Stimulated activated CD8-positive, alpha-beta memory T cell treated with anti-CD3 and anti-CD28 coated beads, Interleukin-12 subunit alpha, Interleukin-12 subunit beta, amount 100 ng/mL, for 4 hours (primary cell): ENCODE results near the gene KIF16B.
"Not testable (repeated sequence)": the region's sequence is repeated elsewhere in the genome, so short reads cannot be mapped to it uniquely, and the experiment has no call there.

Source experiments
- DNase-seq: peaks from one replicate; pipeline ENCODE4 v3.0.0-alpha.2; 2020; ENCODE audit warnings: low read depth

KIF16B gene, protein sequence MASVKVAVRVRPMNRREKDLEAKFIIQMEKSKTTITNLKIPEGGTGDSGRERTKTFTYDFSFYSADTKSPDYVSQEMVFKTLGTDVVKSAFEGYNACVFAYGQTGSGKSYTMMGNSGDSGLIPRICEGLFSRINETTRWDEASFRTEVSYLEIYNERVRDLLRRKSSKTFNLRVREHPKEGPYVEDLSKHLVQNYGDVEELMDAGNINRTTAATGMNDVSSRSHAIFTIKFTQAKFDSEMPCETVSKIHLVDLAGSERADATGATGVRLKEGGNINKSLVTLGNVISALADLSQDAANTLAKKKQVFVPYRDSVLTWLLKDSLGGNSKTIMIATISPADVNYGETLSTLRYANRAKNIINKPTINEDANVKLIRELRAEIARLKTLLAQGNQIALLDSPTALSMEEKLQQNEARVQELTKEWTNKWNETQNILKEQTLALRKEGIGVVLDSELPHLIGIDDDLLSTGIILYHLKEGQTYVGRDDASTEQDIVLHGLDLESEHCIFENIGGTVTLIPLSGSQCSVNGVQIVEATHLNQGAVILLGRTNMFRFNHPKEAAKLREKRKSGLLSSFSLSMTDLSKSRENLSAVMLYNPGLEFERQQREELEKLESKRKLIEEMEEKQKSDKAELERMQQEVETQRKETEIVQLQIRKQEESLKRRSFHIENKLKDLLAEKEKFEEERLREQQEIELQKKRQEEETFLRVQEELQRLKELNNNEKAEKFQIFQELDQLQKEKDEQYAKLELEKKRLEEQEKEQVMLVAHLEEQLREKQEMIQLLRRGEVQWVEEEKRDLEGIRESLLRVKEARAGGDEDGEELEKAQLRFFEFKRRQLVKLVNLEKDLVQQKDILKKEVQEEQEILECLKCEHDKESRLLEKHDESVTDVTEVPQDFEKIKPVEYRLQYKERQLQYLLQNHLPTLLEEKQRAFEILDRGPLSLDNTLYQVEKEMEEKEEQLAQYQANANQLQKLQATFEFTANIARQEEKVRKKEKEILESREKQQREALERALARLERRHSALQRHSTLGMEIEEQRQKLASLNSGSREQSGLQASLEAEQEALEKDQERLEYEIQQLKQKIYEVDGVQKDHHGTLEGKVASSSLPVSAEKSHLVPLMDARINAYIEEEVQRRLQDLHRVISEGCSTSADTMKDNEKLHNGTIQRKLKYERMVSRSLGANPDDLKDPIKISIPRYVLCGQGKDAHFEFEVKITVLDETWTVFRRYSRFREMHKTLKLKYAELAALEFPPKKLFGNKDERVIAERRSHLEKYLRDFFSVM (N-terminal part only)

DNA sequence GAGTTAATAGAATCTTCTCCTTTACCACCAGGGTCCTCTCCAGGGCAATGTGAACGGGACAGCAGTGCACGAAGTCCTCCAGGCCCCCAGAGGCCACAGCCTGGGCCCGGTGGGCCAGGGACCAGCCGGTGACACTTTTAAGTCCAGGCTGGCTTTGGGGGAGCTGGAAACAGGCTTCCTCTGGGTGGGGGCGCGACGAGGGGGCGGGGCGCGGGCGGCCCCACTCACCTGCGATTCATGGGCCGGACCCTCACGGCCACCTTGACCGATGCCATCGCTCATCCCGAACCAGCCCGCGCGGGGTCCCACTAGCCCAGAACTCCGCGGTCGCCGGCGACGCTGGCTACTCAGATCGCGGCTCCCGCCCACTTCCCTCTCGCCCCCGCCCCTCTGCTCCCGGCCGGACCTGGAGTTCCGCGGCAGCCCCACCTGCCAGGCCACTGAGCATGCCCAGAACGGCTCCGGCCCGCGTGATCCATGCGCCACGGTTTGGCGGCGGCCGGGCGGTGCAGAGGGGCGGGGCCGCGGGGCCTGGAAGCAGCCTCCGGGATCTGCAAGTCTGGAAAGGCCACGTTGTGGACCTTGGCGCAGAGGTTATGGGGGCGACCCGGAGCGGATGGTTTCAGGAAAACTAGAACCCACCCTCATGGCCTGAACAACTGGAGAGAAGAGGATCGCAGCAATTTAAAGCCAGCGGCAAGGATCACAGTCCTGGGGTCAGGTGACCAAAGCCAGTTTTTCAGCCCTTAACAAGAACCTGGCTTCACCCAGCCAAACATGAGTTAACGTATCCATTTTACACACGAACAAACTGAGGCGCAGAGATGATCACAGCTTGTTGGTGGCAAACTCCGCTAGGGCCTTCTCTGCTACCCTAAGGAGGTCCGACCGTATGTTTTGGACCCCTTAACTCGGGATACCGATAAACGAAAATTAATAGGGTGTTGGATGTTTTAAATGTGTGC is at the start of gene KIF16B:
Gene KIF16B (minus strand): TSS at position 448 of the 965 bp plus-strand sequence. CDS start 173 bp downstream, at position 275.
- DNase-seq = peak; percentile 71

DNA sequence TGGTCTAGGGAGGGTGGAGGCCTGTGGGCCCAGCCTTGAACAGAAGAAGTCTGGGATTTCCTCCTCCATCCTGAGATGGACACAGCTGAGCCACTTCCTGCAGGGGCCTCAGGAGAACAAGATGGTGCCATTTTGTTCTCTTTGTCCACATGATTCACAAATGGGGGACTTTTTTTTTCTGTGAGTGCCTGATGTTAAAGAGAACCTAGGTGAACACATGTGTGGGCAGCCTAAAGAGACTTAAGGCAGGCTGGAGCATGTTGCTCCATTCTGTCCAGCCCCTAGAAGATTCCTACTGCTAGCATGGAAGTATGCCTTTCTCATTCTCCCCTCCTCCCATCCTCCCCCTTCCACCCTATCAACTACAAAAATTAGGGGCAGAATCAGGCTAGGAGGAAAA is 49.3 kb upstream of the KIF16B start:
- no peak for DNase-seq

DNA sequence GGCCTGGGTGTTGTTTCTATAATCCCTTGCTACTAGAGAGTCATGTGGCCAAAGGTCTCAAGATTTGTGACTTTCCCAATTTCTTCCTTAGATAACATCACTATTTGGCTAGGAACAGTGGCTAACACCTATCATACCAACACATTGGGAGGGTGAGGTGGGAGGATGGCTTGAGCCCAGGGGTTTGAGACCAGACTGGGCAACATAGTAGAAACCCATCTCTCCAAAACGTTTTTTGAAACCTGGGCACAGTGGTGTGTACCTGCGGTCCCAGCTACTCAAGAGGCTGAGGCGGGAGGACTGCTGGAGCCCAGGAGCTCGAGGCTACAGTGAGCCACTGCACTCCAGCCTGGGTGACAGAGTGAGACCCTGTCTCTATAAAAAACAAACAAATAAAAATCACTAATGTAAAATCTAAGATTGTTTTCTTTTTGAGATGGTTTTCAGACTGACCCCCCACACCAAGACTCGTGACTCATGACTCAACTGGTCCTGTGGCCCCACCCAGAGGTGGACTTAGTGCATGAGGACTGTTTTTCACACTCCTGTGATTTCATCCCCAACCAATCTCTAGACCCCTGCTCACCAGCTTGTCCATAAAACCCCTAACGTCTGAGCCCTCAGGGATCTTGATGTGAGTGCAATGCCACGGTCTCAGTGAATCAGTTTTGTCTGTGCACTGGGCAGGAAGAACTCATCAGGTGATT is 48.3 kb upstream of the KIF16B start:
- no peak for DNase-seq

DNA sequence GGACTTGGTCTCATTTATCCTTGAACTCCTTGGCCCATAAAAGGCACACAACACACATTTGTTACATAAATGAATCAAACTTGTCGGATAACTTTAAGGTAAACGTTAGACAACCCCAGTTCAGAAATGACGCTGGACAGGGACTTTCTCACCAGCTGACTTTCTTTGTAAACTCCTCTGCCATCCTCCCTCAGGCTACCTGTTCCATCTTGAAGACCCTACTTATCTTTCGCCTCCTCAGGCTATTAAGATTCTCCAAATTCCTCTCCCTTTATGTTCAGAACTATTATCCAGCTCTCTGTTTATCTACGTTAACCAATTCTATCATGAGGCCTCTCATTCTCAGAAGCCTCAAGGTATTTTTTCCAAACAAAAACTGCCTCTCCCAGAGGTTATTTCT is 47.7 kb upstream of the KIF16B start:
- DNase-seq = no peak

DNA sequence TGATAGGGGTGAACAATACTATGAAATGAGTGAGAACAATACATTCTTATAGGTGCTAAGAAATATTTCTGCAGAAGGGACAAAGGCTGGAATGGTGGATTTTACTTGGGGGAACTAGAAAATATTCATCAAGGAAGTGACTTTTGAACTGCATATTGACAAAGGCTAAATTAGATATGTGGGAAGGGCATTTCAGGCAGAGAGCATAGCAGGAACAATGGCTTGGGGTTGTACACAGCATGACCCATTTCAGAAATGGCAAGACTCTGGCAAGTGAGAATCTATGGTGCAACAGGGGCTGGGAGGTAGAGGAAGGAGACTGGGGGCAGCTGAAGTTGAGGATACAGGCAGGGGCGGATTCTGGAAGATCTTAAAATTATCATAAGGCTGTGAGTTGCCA is 46.7 kb upstream of the KIF16B start:
- DNase-seq = no peak

DNA sequence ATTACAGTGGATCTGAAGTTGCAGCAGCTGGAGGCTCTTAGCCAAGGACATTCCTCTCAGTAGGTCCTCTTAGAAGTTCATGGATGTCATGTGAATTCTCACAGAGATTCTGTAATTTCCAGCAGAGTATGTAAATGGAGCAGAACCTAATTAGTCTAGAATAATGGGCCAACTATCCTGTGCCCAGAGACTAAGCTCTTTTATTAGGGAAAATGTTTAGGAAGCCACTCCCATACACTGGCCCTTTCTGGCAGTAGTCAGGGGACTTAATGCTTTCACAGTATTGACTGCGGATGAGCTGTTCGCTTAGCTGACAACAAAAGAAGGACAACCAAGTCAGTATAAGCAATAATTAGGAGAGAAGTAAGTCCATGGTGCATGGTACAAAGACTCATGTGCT is 43.8 kb upstream of the KIF16B start:
- no peak for DNase-seq

DNA sequence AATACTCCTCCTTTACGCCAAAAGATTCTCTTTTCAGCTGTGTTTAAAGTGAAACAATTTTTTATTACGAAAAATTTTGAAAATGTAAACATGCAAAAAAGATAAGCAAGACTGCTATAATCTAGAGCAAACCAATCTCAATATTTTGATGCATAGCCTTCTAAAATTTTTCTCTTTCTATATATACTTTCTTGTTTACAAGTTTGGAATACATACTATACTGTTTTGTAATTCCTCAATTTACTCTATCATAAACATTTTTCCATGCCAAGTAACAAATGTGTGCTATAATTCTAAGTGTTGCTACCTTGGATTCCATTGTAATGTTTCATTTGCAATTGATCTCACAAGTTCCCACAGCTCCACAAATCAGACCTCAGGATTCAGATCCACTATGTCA is 43.1 kb upstream of the KIF16B start:
- no peak for DNase-seq

DNA sequence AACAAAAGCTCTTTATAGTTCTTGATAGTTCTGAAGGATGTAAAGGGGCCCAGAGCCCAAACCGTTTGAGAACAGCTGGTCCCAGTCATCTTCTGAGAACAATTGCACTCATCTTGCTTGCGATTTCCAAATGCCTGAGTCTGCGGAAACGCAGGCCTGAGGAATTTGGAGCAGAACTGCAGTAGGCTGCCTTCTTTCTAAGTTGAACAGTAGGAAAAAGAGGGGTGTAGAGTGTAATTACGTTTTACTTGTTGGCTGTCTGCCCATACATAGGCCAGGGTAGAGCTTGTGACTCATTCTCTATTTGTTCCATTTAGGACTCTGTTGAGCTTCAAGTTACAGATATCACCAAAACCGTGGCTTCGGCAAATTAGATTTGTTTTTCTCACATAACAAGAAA is 42.0 kb upstream of the KIF16B start:
- DNase-seq = no peak

DNA sequence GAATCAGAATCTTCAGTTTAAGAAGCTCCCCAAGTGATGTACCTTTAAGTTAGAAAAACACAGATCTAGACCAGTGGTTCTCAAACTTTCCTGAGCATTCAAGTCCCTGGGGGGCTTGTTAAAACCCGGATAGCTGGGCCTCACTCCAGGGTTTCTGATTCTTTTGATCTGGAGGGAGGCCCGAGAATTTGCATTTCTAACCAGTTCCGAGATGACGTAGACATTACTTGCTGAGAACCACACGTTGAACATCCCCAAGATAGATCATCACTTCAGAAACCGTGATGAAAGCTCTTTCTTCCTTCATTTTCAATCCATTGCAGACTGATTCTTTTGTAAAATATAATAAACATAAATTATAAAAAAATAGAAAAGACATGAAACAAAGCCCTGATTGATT is 40.7 kb upstream of the KIF16B start:
- DNase-seq = no peak

DNA sequence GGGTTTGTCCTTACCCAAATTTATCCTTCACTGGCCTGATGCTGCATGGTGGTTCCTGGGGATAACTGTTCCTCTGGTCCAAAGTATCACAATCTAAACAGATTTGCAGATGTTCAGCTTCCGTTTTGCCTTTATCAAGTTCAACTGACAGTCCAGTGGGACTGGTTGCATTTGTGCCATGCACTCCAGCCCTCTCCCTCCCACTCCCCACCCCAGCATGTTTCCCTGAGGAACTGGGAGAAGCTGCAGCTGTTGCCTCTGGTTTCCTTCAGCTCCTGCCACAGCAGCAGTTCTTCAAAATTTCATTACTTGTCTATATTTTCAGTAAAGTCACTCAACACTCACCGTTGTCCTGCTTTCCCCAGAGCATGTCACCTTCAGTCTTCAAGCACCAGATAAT is 39.5 kb upstream of the KIF16B start:
- no peak for DNase-seq

DNA sequence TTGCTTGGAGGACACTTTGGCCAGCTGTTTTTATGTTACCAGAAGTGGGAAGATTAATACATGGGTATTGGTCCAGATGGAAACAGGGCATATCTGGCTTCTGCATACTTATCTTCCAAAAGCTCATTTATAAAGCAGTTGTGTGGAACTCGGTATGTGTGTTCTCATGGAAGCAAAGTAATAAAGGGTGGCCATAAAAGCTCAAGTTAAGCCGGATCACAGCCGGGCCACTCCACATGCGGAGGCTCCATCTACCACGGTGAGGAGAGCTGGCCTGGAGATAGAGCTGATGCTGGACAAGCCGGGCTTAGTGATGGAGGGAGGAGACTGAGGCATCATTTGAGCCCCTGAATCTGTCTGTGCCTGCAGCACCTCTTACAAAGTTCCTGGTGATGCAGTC is 38.6 kb upstream of the KIF16B start:
- no peak for DNase-seq

DNA sequence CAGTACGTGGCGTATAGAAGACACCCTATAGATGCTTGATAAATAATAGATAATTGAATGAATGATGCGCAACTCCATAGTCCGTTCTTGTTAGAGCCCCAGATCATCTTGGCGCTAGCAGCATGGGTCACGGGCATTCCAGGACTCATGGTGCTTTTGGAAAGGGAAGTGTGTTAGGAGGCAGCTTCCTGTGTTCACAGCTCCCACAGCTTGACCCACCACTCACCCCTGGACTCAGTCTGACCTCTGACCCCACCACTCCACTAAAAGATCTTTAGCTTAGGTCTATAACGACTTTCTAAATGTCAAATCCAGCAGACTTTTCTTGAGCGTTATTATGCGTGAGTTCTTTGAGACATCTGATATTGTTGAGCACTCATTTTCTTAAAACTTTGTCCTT is 35.8 kb upstream of the KIF16B start:
- no peak for DNase-seq

DNA sequence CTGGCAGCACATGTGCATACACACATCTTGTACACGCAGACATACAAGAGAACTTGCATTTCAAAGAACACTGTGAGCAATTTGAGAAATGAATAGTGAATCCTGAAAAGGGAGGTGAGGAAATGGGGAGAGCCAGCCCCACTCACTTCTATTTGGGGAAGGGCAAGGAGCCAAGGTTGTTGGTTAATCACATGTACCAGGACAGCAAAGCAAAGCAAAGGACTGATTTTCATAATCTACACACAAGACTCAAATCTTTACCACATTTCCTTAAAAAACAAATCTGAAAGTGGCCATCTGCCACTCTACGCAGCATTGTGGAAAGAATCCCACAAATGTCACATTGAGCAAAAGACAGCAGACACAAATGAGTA is 35.0 kb upstream of the KIF16B start:
- DNase-seq = no peak

DNA sequence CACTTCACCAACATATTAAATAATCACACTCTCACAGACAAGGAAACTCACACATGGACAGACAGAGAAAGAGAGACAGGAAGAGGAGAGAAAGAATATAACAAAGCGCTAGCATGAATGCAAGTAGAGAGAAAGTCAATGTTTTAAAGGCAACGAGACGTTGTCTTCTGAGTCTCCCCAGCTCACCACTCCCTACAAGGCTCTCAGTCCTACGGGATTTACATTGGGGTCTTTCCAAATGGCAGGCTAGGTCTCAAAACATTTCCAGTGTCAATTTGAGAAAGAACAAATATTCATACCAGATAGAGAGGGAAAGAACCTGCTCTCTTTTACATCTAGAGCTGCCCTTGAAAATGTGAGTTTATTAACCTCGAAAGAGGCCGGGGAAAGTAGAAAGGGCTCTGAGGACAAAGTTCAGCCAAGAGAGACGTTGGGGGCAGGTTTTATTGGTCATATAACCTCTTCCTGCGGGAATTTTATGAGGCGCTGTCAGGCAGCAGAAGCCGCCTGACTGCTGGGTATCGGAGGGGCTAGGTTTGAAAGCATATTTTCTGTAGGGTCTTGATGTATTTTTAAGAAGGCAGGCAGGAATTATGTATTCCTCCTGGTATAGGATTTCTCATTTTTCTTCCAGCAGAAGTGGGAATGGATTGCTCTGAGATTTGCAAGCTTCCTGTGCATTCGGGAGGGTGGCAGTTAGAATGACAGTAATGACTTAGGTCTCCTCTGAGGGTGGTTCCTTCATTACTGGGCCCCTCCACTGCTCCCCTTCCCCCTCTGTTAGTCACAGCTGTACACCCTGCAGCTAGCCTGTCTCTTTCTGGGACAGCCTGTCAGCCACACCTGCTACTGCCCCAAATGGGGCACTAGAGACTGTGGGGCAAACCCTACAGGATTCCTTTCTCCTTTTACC is 34.4 kb upstream of the KIF16B start:
- DNase-seq = no peak

DNA sequence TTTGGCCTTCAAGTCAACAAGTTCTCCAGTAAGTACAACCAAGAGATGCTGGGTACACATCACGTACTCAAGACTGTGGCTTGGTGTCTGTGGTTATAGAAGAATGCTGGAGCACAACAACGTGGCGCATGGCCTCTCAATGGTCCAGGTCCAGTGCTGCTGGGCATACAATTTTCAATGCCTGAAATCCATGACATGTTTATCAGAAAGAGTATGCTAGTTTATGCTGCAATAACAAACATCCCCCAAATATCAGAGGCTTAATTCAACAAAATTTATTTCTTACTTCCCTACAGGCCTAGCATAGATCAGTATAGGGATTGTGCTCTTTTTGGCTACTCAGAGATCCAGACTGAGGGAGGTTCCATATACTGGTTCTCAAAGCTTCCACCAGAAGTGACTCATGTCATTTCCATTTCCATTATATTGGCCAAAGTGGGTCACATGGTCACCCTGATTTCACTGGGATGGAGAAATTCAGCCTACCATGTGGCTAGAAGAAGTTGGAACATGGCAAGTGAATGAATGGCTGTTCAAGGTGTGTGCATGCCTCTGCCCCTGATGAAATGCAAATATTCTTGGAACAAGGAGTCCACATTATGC is 33.3 kb upstream of the KIF16B start:
- DNase-seq = no peak

DNA sequence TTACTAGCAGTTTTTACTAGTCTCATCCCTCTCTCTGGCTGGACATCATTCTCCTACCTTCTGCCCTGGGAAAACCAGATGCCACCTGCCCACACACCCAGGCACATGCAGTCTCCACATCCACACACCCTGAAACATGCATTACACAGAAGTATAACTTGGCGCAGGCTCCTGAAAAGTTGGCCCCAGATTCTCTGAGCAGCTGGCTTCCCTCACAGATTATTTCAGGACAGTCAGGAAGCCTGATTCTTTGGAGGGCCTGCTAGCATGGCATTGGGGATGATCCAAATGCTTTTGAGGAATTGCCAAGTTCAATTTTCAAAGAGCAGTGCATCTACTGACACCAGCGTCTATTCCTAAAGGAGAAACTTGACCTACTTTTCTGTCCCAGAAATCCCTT is 27.8 kb upstream of the KIF16B start:
- no peak for DNase-seq

DNA sequence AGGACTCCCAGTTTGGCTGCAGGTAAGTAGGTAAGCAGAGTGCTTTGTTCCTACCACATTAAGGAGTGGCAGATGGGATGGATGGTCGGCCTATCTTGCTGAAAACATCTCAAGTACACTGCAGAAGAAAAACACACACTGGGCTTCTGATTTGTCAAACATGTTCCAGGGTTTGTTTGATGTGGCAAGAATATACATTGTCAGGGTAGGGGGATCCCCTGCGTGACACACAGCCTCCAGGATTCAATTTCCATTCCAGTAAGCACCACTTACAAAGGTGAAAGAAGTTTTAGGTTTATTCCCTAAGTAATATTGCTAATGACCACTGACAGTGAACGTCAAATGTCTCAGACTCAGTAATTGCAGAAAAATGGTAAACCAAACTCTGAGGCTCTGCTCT is 26.0 kb upstream of the KIF16B start:
- no peak for DNase-seq

DNA sequence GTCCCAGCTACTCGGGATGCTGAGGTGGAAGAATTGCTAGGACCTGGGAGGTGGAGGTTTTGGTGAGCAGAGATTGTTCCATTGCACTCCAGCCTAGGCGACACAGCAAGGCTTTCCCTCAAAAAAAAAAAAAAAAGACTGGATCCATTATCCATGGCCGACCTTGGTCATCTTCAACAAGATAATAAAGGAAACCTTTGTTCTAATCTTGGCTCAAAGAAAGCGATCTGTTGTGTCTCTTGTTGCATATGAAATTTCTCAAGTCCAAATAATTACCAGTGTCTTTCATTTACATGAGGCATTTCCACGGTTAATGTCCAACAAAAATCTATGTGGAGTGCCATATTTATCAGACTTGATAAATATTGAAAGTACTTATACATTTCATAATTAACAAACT is 23.7 kb upstream of the KIF16B start:
- DNase-seq = no peak

DNA sequence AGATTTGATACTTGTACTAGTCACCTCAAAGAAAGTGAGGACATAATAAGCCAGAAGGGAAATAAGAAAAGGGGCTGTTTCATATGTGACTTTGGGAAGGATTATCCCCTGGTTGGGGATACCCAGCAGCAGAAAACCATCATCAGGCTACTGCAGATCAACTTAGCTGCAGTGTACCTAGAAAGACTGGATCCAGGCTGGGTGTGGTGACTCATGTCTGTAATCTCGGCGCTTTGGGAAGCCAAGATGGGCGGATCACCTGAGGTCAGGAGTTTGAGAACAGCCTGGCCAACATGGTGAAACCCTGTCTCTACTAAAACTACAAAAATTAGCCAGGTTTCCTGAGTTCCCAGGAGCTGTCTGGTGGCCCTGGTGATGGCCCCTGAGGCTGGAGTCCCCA is 23.2 kb upstream of the KIF16B start:
- not testable (repeated sequence) for DNase-seq
